NOMO-1 (cell line): ENCODE measurements around the gene MORN4.
"Not testable (repeated sequence)": the region's sequence is repeated elsewhere in the genome, so short reads cannot be mapped to it uniquely, and the experiment has no call there.

ENCODE experiments used
- DNase-seq, 2 experiments: peaks; one replicate each; lab custom pipeline; 2025; ENCODE audit not compliant: unreplicated experiment in 2 of 2; lab: John Stamatoyannopoulos, UW

The MORN4 gene

GRCh38 chr10:97598407-97599271 lies 34.7 kb downstream of the MORN4 start:
- DNase-seq, result no peak

- no peak for DNase-seq
These were observed 35.5 kb downstream of the MORN4 start for GRCh38 chr10:97597778-97598177.

DNA sequence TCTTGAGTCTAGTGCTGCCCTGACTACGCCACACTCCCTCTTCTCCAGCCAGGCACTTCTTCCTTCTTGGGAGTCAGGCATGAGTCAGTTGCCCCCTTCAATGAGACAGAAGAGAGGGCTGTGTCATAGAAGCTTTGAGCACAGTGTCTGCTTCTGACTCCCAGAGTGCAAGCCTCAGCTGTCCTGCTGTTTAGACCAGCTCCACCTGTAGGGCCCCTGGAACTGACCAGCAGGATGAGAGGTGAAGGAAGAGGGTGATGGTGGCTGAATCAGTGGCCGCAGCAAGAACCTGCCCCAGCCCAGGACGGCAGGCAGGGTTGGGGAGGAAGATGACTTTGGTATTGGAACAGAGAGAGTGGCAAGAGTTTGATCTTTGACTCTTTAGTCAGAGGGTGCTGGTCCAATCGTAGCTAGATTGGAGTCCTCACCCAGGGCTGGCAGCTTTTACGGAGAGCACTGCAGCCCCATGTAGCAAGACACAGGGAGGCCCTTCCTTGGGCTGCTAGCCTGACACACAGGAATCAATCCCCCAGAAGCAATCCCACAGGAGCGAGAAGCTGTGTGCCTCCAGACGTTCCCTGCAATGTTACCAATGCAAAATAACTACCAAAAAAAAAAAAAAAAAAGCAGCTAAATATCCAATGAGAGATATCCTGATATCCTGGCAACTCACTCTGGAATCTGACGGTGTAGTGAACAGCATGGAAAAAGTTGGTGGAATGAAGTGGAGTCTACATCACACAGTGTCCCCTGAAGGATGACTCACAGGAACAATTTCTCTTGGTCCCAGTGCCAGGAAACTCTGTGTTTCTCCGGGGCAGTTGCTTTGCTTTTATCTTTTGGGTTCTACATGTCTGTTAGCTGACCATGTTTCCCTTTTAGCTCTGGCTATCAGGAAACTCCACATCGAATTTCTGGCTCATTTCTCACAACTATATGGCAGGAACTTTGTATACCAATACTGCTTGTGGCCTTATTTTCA lies 36.9 kb downstream of the MORN4 start:
- DNase-seq, result no peak

DNA sequence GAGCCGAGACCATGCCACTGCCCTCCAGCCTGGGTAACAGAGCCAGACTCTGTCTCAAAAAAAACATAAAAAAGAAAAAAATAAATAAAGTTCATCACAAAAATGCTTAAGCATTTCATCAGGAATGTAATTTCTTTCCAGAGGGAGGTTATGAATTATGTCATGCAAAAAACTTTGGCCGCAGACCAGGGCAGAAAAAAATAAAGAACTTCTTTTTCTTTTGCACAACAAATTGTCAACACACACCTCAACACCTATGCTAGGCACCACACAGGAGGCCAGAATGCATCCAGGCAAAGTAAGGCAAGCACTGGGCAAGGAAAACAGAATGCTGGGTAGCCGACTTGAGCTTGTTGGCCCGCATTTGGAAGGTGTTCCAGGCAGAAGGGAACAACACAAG lies 39.9 kb downstream of the MORN4 start:
- no peak for DNase-seq

GRCh38 chr10:97590748-97591495 lies 42.4 kb downstream of the MORN4 start:
- DNase-seq, result no peak

DNA sequence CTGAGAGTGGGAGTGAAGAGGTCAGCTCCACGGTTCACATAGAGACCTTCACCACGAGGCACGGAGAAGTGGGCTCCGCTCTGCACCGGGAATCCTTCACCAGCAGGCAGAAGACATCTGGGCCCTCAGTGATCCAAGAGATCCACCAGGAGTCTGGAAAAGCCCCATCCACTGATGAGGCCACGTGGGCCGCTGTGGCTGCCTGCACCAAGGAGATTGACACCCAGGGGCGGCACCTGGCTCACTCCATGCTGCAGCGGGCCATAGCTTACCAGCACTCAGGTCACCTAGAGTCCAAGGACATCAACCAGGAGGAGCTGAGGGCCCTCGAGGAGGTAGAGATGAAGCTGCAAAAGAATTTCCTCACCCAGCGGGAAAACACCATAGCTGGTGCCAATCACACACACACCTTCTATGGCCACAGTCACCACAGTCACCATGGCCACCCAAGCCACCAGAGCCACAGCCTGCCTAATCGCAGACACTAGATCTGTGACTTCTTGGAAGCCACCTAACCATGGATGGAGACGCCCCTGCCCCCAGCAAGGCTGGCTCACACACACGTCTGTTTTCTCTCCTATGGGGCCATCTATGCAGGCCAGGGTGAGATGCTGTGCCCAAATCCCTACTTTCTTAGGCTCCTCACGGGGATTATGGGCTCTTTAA lies 43.1 kb downstream of the MORN4 start:
- DNase-seq, result no peak

DNA sequence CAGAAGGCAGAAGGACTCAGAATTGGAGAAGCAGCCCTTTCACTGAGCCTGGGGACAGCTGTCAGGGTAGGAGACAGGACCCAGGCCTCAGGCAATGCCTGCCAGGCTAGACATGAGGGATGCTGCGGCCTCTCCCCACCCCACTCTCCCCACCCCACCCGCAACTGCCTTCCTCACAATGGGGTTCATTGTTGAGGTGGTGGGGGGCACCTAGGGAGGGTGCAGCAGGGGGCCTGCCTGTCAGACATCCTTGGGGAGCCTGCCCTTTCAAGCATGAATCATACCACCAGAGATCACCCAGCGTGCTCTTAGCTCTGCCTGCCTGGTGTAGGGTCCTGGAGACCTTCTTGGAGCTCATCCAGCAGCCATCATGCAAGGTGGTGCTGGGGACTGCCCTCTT lies 43.8 kb downstream of the MORN4 start, which contains the start of gene C10orf62:
TSS of gene C10orf62 (plus strand) at position 243 of the 400 bp plus-strand sequence. CDS start 177 bp downstream, outside the sequence.
- DNase-seq, result no peak

DNA sequence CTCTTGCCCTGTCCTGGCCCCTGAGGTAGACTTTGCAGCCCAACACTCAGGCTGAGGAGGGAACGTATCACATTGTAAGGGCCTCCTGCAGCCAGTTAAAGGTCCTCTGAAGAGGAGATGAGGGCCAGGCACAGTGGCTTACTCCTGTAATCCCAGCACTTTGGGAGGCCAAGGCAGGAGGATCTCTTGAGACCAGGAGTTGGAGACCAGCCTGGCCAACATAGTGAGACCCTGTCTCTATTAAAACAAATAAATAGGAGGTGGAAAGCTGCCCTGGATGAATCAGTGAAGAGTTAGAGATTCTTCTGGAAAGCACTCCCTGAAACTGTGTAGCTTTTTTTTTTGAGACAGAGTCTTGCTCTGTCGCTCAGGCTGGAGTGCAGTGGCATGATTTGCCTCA lies 46.1 kb downstream of the MORN4 start:
- DNase-seq, result no peak

- DNase-seq, result no peak
These were observed 47.9 kb downstream of the MORN4 start for GRCh38 chr10:97585439-97585811.

DNA sequence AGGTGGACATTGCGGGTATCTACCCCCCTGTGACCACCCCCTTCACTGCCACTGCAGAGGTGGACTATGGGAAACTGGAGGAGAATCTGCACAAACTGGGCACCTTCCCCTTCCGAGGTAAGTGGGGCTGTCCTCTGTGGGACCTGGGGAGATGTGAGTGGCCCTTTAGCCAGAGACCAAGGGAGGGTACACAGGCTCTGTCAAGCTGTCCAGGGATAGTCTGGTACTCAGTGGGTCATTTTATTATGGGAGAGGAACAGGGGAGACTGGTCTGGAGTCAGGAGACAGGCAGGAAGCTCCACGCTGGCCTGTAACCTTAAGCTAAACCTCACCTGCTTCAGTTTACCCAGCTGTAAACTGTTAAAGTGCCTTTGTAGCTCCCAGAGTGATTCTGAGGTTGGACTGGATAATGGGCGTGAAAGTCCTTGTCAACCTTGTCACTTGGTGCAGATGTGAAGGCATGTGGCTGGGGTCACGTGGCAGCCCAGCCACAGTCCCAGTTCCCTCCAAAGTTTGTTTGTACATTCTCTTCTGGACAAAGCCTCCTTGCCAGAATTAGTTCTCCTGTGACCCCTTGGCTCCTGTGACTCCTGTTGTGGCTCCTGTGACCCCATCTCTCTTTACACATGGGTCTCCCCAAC lies 48.4 kb downstream of the MORN4 start:
- no peak for DNase-seq

DNA sequence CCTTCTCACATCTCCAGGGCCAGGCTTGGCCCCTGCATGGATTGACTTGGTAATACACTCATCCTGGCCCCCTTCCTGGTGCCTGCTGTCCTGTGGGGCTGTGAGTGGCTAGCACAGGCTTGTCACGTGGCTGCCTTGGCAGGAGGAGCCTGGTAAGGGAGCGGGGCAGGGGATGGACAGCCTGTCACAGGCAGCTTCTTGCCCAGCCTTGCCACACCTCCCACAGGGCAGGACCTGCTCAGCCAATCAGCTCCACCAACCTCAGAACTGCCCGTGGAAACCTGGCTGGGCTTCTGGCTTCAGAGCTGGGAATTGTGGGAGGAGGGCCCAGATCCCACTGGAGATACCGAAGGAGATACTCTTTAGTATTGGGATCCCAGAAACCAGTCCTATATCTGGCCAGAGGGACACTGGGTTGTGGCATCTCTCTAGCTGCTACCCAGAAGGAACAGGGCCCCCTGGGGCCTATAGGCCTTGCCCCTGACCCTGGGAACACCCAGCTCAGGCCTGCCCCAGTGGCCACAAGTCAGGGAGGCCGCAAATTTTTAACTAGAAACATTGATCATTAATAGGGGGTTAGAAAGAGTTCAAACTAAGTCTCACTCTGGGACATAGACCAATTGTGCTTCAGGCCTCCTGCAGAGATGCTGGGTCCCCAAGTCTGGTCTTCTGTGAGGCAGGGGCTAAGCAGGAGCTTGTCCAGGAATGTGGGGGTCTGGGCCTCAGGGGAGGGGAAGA lies 49.1 kb downstream of the MORN4 start, which contains the start of gene HOGA1:
TSS of gene HOGA1 (plus strand) at position 330 of the 738 bp plus-strand sequence. CDS start at position 645, 315 bp downstream.
- DNase-seq, result no peak

DNA sequence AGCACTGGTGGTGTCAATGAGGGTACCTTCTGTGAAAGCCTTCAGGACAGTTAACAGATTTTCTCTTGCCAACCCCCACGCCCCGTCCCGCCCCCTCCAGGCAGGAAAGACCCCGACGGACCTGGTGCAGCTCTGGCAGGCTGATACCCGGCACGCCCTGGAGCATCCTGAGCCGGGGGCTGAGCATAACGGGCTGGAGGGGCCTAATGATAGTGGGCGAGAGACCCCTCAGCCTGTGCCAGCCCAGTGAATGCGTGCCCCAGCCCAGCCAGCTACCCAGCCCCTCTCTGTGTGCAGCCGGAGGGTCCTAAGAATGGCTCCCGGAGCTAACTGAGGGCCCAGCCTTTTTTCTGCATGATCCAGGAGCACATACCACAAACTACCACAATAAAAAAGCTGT lies 49.8 kb downstream of the MORN4 start:
- DNase-seq, result no peak

DNA sequence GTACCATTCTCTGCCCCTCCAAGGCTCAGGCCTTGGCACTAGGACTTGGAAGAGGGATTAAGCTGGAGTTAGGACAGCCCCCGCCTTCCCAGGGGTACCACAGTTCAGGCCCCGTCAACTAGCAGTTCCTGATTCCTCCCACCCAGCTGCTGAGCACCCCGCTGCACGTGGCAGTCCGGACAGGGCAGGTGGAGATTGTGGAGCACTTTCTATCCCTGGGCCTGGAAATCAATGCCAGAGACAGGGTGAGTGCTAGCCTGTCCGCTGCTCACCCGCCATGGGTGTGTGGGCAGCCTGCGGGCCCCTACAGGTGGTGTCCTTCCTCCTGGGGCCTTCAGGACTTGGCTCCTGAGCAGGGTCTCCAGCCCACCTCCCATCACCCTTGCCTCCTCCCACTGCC lies 51.1 kb downstream of the MORN4 start:
- DNase-seq, result no peak

DNA sequence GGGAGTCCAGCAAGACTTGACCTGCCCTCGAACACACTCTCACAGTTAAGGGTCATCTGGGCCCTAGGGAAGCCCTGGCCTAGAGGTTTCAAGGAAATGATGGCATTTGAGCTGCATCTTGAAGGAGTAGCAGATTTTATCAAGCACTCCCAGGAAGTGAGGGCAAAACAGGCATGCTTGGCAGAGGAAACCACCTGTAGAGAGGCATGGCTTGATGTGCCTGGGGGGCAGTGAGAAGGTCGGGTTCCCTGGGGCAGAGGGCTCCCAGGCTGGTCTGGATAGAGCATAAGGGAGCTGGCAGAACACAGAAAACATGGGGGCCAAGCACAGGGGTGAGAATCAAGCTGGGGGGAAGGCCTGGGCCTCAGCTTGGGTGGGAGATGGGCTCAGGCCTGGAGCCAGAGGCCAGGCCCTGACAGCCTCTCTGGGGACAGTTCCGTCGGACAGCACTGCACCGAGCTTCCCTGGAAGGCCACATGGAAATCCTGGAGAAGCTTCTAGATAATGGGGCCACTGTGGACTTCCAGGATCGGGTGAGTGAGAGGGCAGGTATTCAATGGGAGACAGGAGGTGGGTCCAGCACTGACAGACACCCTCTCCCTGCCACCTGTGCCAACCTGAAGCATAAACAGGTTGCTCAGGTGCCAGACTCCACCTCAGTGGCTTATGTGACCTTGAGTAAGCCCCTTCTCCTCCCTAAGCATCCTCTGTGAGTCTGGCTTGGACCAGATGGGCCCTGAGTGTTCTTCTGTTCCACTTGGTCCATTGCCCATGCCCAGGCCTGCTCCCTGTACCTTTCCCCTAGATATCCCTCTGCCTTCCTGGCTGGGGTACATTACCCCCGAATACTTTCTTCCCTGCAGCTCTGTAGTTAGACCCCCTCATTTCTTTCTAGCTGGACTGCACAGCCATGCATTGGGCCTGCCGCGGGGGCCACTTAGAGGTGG lies 52.6 kb downstream of the MORN4 start:
- DNase-seq, result no peak

DNA sequence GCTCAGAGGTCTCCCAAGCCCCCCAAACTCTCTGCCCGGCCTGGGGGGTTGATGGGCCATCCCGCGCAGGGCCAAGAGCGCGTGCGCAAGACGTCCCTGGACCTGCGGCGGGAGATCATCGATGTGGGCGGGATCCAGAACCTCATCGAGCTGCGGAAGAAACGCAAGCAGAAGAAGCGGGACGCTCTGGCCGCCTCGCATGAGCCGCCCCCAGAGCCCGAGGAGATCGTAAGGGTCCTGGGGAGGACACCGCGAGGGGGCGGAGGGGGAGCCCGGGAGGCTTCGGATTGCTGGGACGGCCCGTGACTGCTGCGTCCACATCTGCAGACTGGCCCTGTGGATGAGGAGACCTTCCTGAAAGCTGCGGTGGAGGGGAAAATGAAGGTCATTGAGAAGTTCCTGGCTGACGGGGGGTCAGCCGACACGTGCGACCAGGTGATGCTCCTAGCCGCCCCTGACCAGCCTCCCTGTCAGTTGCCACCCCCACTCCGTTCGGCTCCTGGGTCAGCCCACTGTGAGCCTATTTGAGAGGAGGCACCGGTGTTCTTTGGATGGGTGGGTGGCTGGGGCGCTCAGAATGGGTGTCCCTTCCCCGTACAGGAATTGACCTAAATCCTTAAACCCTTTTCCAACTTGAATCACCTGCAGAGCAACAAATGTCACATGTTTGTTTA lies 55.0 kb downstream of the MORN4 start:
- no peak for DNase-seq

GRCh38 chr10:97577701-97578100 lies 55.6 kb downstream of the MORN4 start:
- no peak for DNase-seq

- not testable (repeated sequence) for DNase-seq
These were observed 56.8 kb downstream of the MORN4 start for GRCh38 chr10:97576487-97576886.
